GM04503 (cell line): ENCODE data around the gene ARHGAP6.
"Not testable (repeated sequence)": the region's sequence is repeated elsewhere in the genome, so short reads cannot be mapped to it uniquely, and the experiment has no call there.

ENCODE experiments used
- DNase-seq: peaks from one replicate; pipeline ENCODE4 v3.0.0-alpha.2; 2012; ENCODE audit warnings: low read depth

ARHGAP6 gene

DNA sequence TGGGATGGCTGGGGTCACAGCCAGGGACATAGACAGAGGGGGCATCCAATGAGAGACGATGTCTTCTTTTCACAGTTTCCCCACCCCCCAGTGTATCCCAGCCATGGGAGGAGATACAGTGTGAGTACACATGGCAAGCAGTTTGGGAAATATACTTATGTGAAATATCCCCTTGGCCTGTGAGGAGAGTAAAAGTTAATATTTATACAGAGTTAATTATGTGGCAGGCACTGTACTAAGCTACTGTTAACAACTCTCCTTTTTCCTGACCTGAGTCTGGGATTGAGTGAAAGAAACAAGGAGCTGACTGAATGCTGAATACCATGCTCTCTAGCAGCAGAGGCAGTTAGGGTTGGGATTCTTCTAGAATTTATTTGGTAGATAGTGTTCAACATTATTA is 519.3 kb downstream of the ARHGAP6 start:
- no peak for DNase-seq

DNA sequence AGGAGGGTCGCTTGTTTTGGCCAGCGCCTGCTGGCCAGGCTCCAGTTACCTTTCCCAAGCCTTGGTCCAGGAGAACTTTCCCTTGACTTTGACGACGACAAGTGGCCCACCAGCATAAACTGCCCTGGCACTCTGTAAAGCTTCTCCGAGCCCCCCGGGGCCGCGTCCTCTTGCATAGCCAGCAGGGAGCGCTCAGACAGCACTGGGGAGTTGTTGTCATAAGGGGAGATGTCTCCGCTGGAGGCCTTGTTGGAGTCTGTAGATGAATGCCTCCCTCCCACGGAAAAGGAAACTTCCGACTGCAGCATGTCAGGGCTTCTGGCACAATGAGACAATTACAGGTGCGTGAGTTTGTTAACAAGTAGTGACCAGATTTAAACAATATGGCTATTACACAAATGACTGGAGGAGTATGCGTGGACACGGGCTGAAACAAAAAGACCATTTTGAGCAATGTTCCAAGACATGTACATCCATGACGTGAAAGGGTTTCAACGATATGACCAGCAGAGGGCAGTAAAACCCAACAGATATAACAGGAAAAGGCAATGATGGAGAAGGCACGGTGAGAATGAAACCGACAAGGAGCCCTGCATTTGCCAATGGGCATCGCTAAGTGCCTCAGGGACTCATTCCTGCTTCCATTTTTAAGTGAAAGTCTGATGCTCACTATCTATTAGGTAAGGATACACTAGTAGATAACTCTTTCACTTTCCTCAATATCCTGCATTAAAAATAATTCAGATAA is 521.6 kb downstream of the ARHGAP6 start:
- peak; percentile 20 for DNase-seq

DNA sequence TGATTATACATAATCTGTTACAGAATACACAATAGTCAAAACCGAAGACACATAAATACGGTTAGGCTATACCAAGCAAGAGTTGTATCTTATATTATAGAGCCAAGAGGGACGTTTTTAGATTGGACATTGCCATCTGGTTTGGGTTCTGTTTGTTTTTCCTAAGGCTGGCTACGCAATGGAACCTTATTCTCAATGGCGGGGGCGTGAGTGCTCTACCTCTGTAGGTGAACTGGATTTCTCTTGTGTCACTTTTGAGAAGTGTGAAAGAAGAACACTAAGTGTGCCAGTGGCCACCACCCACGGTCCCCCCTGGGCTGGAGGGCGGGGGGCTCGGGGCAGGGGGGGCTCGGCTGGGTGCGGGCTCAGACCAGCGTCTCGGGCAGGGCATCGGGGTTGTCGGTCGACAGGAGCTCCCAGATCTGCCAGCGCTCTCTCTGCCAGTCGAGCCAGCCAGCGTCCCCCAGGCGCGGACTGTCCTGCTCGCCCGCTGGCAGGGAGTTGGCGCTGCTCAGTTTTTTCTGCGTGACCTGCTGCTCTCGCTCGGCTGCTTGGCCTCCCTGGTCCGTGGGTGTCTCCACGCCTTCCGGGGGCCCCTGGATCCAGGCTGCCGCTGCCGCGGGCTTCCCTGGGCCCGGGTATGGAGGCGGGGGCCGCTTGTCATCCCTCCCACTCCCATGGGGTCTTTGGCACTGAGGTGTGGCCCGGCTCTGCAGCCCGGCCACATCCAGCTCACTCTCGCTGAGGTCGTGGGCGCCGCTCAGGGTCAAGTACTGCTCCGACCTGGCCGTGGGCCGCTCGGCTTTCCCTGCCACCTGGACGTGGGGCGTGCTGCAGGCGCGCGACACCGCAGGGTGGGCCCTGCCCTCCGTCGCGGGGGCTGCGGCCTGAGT is 527.0 kb downstream of the ARHGAP6 start:
- no peak for DNase-seq

DNA sequence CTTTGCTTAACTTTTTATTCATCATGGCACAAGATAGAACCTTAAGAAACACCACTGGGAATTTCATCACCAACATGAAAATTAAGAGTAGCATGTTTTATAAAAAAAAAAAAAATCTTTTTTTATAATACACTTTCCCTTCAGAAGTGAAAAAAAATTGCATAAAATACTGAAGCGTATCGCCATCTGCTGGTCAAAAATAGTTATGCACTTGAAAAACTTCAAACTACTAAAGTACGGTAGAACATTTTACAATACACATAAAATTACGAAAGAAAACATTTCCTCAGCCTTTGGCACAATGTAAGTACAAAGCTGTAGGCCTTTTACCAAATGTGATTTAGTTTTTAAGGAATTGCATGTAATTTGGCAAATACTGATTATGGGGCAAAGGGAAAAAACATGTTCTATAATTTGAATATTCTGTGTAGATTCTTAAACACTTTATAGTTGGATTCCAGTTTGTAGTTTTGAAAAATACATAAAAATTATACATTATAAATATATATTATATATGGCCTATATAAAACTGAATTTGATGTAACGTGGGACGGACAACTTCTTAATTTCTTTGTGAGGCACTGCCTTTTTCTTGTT is 528.1 kb downstream of the ARHGAP6 start:
- peak; percentile 25 for DNase-seq

DNA sequence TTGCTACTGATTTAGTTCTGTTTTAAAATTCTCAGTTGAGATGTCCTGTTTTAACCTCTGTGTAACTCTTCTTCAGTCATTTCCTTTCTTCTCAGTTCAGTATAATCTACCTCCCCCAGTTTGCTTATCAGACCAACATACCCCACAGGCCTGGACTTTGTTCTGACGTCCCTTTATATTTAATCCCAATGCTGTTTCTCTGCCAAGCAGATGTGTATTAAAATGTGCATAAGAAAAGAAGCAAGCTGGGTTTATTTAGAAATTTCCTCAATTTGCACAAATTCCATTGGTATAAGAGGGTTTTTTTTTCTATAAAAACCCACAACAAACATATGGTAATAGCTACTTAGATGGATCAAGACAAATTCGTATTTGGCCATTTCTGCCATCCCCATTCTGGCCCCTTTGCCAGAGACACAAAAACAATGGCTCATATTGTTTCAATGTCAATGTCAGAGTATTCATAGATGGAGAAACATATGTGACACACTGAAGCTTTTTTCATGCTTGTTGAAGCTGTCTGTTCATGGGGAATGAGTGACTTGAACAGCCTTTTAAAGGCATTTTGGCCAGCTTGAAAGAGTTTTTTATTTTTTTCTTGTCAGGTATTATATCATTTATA is 530.0 kb downstream of the ARHGAP6 start:
- DNase-seq: no peak

DNA sequence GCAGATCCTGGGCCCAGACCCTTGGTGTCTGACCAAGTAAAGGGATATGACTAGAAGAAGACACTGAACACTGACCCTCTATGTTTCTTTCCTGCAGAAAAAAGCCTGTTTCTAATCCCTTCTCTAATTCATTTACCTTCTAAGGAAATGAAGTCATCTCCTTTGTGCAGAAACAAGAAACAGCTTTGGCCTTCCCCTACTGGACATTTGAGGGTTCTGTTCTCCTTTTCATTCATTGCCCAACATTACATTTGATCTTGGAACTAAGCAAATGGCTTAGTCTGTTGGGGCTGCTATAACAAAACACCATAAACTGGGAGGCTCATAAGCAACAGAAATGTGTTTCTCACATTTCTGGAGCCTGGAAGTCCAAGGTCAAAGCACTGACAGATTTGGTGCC is 534.6 kb downstream of the ARHGAP6 start:
- no peak for DNase-seq

DNA sequence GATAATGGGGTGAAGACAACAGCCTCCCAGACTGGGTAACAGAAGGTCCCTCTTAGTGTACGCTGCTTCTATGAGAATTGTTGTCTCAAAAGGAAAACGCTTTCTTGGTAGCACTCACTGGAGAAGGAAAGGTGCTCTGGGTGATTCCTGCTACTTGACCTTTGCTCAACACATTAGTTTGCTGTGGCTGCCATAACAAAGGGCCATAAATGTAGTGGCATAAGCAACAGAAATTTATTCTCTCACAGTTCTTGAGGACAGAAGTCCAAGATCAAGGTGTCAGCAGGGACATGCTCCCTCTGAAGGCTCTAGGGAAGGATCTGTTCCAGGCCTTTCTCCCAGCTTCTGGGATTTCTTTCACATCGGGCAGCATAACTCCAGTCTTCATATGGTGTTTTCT is 535.6 kb downstream of the ARHGAP6 start:
- DNase-seq: no peak

DNA sequence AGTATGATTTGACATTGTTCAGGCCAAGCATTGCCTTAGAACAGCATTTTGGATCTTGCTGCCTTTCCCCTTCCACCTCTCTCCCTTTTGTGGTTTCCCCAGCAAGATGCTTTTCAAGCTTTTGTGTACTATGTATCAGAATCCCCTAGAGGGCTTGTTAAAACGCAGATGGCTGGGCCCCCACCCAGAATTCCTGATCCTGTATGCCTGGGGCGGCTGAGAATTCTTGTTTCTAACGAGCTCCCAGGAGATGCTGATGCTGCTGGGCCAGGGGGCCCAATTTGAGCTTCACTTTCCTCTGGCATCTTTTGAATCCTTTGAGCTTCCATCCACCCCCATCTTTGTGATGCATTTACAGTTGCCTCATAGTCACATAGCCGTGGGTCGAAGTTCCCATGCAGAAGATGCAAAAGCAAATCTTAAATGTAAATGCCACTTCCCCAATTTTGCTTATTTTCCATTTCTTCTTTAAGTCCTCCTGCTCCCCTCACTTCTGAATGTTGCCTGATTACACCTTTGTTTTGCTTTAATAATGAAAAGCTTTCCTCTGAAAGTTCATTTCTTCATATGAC is 536.1 kb downstream of the ARHGAP6 start:
- DNase-seq: no peak

DNA sequence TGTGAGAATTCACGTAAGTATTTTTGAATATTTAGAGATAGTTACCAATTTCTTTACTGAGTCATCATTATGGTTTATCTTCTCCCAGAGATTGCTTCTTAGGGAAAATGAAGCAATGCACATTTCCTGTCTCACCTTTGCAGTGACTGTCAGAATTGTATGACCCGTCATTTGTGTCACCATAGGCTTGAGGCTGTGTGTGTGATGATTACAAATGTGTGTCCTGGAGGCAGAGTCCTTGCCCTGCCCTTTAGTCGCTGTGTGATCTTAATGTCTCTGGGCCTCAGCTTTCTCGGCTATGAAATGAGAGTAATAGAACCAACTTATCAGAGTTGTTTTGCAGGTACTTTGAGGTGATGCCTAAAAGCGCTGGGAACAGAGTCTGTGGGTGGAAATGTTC is 540.7 kb downstream of the ARHGAP6 start:
- DNase-seq: no peak

DNA sequence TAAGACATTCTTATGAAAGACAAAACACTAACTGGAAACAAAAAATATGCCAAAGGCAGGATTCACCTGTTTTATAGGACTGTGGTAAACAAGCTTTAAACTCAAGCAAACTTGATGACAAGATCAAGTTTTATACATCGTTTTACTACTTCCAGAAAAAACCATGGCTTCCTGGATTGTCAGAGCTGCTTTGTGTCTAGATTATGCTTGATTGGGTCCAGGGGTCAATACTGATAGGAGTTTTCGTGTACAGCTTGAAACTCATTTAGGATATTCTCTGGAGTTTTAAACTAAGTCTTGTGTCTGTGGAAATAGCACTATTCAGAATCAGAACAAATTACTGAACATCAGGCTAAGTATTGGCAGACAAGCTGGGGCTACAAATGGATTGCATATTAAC is 541.6 kb downstream of the ARHGAP6 start:
- no peak for DNase-seq

DNA sequence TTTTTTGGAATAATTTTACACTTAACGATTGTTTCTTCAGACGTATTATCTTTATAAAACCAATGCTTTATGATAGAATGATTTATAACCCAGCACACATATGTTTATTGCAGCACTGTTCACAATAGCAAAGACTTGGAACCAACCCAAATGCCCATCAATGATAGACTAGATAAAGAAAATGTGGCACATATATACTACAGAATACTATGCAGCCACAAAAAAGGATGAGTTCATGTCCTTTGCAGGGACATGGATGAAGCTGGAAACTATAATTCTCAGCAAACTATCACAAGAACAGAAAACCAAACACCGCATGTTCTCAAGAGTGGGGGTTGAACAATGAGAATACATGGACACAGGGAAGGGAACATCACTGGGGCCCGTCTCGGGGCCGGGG is 542.6 kb downstream of the ARHGAP6 start:
- DNase-seq: not testable (repeated sequence)

DNA sequence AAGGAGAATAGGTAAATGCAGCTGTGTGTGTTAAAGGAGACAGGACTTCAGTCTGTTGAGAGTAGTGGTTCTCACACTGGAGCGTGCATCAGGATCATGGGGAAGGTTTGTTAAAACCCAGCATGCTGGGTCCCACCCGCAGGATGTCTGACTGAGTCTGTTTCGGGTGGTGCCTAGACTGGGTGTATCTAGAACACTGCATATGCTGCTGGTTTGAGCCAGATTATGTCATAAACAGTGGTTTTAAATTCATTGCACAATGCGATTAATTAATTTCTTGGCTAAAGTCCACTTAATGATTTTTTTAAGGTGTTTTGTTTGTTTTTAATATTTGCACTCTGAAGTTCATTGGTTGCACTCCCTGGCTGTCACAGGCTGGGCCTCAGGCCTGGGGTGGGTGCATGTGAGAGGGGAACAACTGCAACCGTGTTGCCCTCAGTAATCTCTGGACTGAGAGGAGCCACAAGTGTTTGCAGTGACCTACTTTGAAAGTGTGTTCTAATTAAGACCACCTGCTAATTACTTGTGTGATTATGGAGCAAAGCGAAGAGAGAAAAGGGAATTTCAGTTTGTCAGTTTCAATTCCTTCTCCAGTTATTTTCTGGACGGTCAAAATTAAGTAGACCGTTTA is 546.3 kb downstream of the ARHGAP6 start:
- DNase-seq: no peak

DNA sequence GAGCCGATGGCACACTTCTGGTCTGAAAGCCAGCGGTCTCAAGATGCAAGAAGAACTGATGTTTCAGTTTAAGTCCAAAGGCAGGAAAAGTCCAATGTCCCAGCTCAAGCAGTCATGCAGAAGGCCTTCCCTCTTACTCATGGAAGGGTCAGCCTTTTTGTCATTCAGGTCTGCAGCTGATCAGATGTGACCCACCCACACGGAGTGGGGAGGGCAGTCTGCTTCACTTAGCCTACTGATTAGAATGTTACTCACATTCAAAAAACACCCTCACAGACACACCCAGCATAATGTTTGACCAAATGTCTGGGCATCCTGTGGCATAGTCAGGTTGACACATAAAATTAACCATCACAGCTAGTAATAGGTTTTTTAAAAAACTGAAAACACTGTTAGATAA is 548.0 kb downstream of the ARHGAP6 start:
- DNase-seq: no peak

DNA sequence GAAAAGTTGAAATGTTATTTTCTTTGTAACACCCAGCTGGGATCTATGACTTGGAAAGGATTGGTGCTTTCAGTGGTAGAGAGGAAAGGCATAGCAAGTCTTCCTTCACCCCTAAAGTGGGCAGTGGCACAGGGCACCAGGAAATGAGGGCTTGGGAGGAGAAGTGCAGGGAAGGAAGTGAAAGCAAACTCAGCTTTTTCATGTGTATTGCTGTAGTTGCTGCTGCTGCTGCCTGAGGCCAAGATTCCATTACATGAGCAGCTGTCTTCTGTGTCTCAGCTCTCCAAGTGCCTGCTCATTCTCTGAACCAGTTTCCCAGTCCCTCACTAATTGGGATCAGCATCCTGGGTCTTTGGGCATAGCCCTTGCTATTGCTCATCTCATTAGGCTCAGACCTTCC is 552.0 kb downstream of the ARHGAP6 start:
- no peak for DNase-seq

DNA sequence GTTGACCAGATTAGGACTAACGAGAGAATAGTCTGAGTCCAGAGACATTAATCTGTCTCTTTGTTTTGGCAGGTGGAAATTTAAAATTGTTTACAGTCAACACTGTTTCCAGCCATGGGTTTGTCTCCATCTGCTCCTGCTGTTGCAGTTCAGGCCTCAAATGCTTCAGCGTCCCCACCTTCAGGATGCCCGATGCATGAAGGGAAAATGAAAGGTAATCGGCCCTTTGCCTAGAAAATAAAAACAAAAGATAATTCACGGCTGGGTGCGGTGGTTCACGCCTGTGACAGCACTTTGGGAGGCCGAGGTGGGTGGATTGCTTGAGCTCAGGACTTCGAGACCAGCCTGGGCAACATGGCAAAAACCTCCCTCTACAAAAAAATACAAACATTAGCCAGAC is 553.8 kb downstream of the ARHGAP6 start:
- no peak for DNase-seq

DNA sequence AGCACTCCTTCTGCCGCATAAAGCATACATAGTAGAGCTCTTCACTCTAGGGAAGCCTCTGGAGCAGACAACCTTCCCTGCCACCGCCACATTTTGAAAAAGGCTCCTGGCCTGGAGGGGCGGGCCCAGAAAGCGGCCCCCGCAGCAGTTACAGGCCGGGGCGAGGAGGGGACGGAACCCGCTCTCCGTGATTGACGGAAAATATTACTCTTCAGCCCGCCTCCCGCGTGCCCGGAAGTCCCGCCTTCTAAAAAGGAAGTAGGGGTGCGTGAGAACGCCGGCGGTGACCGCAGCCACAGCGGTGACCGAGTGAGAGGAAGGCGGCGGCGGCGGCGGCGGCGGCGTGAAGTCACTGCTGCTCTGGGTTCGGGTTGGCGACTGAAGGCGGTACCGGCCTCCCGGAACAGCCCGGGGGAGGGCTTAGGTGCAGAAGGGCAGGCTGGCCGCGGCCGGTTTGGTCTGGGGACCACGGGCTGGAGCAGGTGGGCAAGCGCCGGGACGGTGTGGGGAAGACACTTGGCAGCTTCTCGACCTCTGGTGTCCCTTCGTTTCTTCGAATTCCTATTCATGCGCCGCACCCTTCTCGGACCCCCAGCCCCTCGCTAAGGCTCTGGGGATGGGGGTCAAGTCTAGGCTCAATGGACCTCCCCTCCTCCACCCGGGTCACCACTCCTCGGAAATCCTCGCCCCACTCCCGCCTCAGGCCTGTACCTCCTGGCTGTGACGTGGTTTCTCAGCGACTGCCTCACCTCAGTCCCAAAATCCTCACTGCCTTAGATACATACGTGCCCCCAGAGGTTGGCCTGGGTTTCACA is 554.5 kb downstream of the ARHGAP6 start, which contains the start of gene HCCS:
TSS of gene HCCS (plus strand) at position 296 of the 815 bp plus-strand sequence. CDS start 729 bp downstream, outside the sequence.
- peak; percentile 37 for DNase-seq

DNA sequence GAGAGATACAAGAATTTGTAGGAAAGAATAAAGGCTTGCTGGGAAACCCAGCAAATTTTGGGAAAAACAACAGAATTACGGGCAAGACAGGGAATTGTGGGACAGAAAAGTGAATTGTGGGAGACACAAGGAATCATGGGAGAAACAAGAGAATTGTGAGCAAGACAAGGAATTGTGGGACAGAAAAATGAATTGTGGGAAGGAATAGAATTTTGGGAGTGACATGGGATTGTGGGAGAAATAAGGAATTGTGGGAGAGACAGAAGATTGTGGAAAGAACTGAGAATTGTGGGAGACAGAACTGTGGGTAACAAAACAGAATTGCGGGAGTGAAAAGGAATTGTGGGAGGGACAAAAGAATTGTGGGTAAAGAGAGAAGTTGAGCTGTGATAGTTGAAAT is 555.8 kb downstream of the ARHGAP6 start:
- no peak for DNase-seq

DNA sequence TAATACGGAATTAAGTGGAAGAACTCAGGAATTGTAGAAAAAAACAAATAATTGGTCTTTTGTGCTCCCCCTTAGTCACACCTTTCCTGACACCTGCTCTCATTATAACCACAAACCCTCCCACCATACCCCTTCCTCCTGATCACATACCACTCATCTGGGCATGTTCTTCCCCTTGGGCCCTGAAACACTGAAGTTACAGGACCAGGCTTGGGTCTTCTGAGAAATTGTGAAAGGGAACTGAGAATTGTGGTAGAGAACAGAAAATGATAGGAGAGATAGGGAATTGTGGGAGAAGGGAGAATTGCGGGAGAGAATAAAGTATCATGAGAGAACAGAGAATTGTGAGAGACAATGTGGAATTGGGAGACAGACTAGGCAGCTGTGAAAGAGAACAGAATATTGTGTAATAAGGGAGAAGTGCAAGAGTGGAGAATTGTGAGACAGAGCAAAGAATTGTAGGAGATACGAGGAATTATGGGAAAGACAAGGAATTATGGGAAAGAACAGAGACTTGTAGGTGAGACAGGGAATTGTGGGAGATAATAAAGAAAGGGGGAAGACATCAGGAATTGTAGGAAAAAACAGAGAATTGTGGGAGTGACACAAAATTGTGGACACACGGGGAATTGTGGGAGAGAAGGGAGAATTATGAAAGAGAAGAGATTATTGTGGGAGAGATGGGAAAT is 557.3 kb downstream of the ARHGAP6 start:
- no peak for DNase-seq

DNA sequence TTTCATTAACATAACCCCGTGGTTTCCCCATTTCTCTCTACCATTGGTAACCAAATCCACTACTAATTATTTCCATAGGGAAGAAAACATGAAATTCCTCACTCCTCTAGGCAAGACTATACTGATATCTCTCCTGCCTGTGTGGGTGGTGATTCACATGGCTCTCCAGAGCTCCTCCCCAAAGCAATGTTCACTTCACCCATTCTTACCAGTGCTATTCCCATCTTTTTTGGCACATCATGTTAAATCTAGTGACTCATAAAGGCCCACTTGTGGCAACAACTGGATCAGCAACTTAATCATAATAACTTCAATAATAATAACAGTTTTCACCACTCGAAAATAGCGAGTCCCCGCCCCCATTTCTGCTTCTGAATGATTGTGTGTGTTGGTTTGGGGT is 560.6 kb downstream of the ARHGAP6 start:
- no peak for DNase-seq

DNA sequence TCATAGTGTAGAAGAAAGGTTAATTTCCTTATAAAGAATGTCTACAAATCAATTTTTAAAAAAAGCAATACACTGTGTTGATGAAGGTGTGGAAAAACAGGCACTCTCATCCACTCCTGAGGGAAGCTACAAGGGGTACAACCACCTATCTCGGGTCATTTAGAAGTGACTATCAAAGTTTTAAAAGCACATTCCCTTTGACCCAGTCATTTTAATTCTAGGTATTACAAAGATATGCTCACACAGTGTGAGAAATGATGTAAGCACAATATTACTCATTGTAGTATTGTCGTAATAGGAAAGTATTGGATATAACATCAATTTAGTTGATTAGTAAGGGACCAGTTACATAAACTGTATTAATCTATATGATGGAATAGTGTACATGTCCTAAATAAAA is 562.0 kb downstream of the ARHGAP6 start:
- DNase-seq: no peak
